Psoas muscle (tissue), 8 donors: ENCODE results near the gene SYNDIG1. TPM values are rescaled to one million over a fixed set of nuclear protein-coding genes. Genes with fewer than 3 reads are reported as not detected.

Experiments
- ATAC-seq, 4 donors: fragments of 200-7000 bp; cut with Tn5 transposase; one replicate each; pipeline ENCODE4 v1.9.1; 2020; ENCODE audit warnings: moderate library complexity in 3 of 4, mild to moderate bottlenecking in 2 of 4
- DNase-seq, 2 donors: peaks; one replicate each; pipeline ENCODE4 v3.0.0-alpha.2; 2020
- H3K27ac ChIP-seq: fragments of 200-600 bp; one replicate; pipeline ENCODE4 v1.8.0; 2022
- H3K27me3 ChIP-seq, 3 donors: fragments of 200-600 bp in 1 of 3; one replicate each; pipeline versions ENCODE4 v1.6.1 to v1.8.0; 2013 to 2022; ENCODE audit warnings: low read length in 2 of 3, mild to moderate bottlenecking in 2 of 3, moderate library complexity in 1 of 3; ENCODE audit not compliant: insufficient read depth in 3 of 3
- H3K36me3 ChIP-seq, 2 donors: fragments of 200-600 bp in 1 of 2; one replicate each; pipeline versions ENCODE4 v1.6.1 to v1.8.0; 2013 to 2022; ENCODE audit warnings: low read depth in 1 of 2, mild to moderate bottlenecking in 1 of 2, moderate library complexity in 1 of 2; ENCODE audit not compliant: insufficient read depth in 1 of 2
- H3K4me1 ChIP-seq: fragments of 200-600 bp; one replicate; pipeline ENCODE4 v1.8.0; 2022
- H3K4me3 ChIP-seq: fragments of 200-600 bp; one replicate; pipeline ENCODE4 v1.8.0; 2022; ENCODE audit warnings: mild to moderate bottlenecking
- H3K9me3 ChIP-seq: fragments of 200-600 bp; one replicate; pipeline ENCODE4 v1.8.0; 2022
- CTCF ChIP-seq: fragments of 200-600 bp; IDR thresholded peaks from one replicate; pipeline ENCODE4 v1.8.0; 2022; ENCODE audit warnings: antibody characterized with exemption
- WGBS, 3 donors: extraction: QIAGEN DNeasy Blood & Tissue Kit; methylation state at CpG; one replicate each; pipeline versions ENCODE4 v1.1.6 to v1.1.7; 2013; 5-methylcytosine and 5-hydroxymethylcytosine counted together
- intact Hi-C, 2 donors: fragments of 100-400 bp; cut with DNase I; formaldehyde crosslinking; loops; one replicate each; pipeline versions ENCODE4 v1.11.0 to v1.14.2; 2022
- polyA plus RNA-seq, 3 donors: library from polyadenylated mRNA; stranded (reverse); fragments of 200-250 nt; gene quantifications; one replicate each; pipeline ENCODE4 v1.2.3, GENCODE V29; 2013
- total RNA-seq, 4 donors: library from RNA; stranded (reverse); fragmentation: NEBNext Ultra II Directional in 2 of 4; extraction: Animal tissue kit (Norgen Biotek cat#: 25700) in 2 of 4; gene quantifications; one replicate each; pipeline versions ENCODE4 v1.2.1 to v1.2.4, GENCODE V29; 2021 to 2023
- donor health status: healthy with polysubstance abuse.
- donor health status: DM: no; HTN: no; CAD: no; lungs with moderate emphysema.
- donor health status: Bipolar disorder and iron deficiency.
- donor health status: healthy.
- donor health status: DM: yes; HTN: yes; CAD: no.
- donor health status: DM: no; HTN: no; CAD: no.
- donor health status: DM: no; HTN: no; CAD: no.
- donor health status: DM: yes; HTN: yes; CAD: no.

SYNDIG1 gene
- total and polyA plus RNA-seq, 7 donors = 0.03 to 0.10 TPM; not detected in 5

- intact Hi-C loops = no loop called here
- no peaks in the 10 kb centered on the region for H3K4me1 ChIP-seq
- peaks cover 0 to 5% (median 2%) of the 10 kb centered on the region in 3 donors for H3K27me3 ChIP-seq
- WGBS, 3 donors = 29 to 46% (median 30%) methylated on average over 11 of the region's 11 CpGs
- no peak overlapping the region for H3K4me3 ChIP-seq
- no peak for TF ChIP-seq CTCF
- peaks cover 7% of the 10 kb centered on the region for H3K9me3 ChIP-seq
- no peak for DNase-seq
- H3K27ac ChIP-seq = no peak overlapping the region
- ATAC-seq = no peak
- H3K36me3 ChIP-seq = no peaks in the 10 kb centered on the region
Observed at GRCh38 chr20:24545168-24545567, 75.7 kb downstream of the SYNDIG1 start.

GRCh38 chr20:24546232-24546892, 76.9 kb downstream of the SYNDIG1 start:
- no peaks in the 10 kb centered on the region for H3K36me3 ChIP-seq
- H3K4me1 ChIP-seq = no peaks in the 10 kb centered on the region
- DNase-seq (no peak), ATAC-seq (no peak)
- no peak overlapping the region for H3K27ac ChIP-seq
- no peak for TF ChIP-seq CTCF
- H3K27me3 ChIP-seq = peaks cover 0 to 5% (median 2%) of the 10 kb centered on the region in 3 donors
- intact Hi-C loops = no loop called here
- 91 to 97% (median 95%) methylated on average over 2 of the region's 2 CpGs for WGBS, 3 donors
- H3K9me3 ChIP-seq = peaks cover 7% of the 10 kb centered on the region
- H3K4me3 ChIP-seq = no peak overlapping the region

- no peaks in the 10 kb centered on the region for H3K4me1 ChIP-seq
- peaks cover 0 to 5% (median 2%) of the 10 kb centered on the region in 3 donors for H3K27me3 ChIP-seq
- WGBS, 3 donors = 75 to 77% (median 76%) methylated on average over 10 of the region's 10 CpGs
- no peak for ATAC-seq
- peaks cover 7% of the 10 kb centered on the region for H3K9me3 ChIP-seq
- no peak overlapping the region for H3K27ac ChIP-seq
- intact Hi-C loops = no loop called here
- no peak for DNase-seq
- no peaks in the 10 kb centered on the region for H3K36me3 ChIP-seq
- H3K4me3 ChIP-seq = no peak overlapping the region
- no peak for TF ChIP-seq CTCF
Observed at GRCh38 chr20:24547967-24548366, 78.5 kb downstream of the SYNDIG1 start.

GRCh38 chr20:24559114-24559732, 89.8 kb downstream of the SYNDIG1 start:
- Histone ChIP-seq H3K36me3 (no peaks in the 10 kb centered on the region), H3K27me3 (no peaks in the 10 kb centered on the region), H3K9me3 (peaks cover 6% of the 10 kb centered on the region), H3K27ac (no peak overlapping the region), H3K4me1 (no peaks in the 10 kb centered on the region), H3K4me3 (no peak overlapping the region)
- ATAC-seq = no peak
- TF ChIP-seq CTCF = no peak
- intact Hi-C loops = no loop called here
- WGBS, 3 donors = 72 to 80% (median 77%) methylated on average over 2 of the region's 2 CpGs
- DNase-seq = no peak
